Heart left ventricle (tissue), 16 donors: ENCODE measurements around the gene WDR82. TPM values are rescaled to one million over a fixed set of nuclear protein-coding genes. Genes with fewer than 3 reads are reported as not detected.

Experiments
- ATAC-seq, 4 donors: fragments of 200-7000 bp; cut with Tn5 transposase; one replicate each; pipeline ENCODE4 v1.9.1; 2020 to 2022; ENCODE audit warnings: moderate library complexity in 4 of 4, mild to moderate bottlenecking in 3 of 4, moderate number of reproducible peaks in 1 of 4
- DNase-seq, 5 donors: peaks; one replicate each; pipeline ENCODE4 v3.0.0-alpha.2; 2020
- H3K27ac ChIP-seq, 12 donors: fragments of 200-600 bp; sonication (generic) in 4 of 12; one replicate each; pipeline versions ENCODE4 v1.5.0 to v1.8.0; 2016 to 2022; ENCODE audit warnings: mild to moderate bottlenecking in 2 of 12
- H3K27me3 ChIP-seq, 9 donors: fragments of 200-600 bp; sonication (generic) in 2 of 9; one replicate each; pipeline versions ENCODE4 v1.5.1 to v1.8.0; 2016 to 2022; ENCODE audit warnings: mild to moderate bottlenecking in 3 of 9
- H3K36me3 ChIP-seq, 9 donors: fragments of 200-600 bp; sonication (generic) in 2 of 9; one replicate each; pipeline versions ENCODE4 v1.5.0 to v1.8.0; 2018 to 2022; ENCODE audit warnings: mild to moderate bottlenecking in 2 of 9
- H3K4me1 ChIP-seq, 12 donors: fragments of 200-600 bp; sonication (generic) in 4 of 12; one replicate each; pipeline versions ENCODE4 v1.5.0 to v1.8.0; 2016 to 2022; ENCODE audit warnings: mild to moderate bottlenecking in 3 of 12
- H3K4me3 ChIP-seq, 12 donors: fragments of 200-600 bp; sonication (generic) in 4 of 12; one replicate each; pipeline versions ENCODE4 v1.5.0 to v1.8.0; 2017 to 2022; ENCODE audit warnings: mild to moderate bottlenecking in 9 of 12, moderate library complexity in 4 of 12
- H3K9me3 ChIP-seq, 12 donors: fragments of 200-600 bp; sonication (generic) in 4 of 12; one replicate each; pipeline versions ENCODE4 v1.5.0 to v1.8.0; 2016 to 2022; ENCODE audit warnings: mild to moderate bottlenecking in 1 of 12
- POLR2A ChIP-seq, 2 donors: fragments of 450-650 bp; IDR thresholded peaks; one replicate each; pipeline ENCODE4 v1.6.1; 2017; ENCODE audit warnings: antibody characterized with exemption in 2 of 2, mild to moderate bottlenecking in 2 of 2, moderate library complexity in 2 of 2
- WGBS, 4 donors: extraction: QIAGEN DNeasy Blood & Tissue Kit in 2 of 4; methylation state at CpG; one replicate each; pipeline versions ENCODE4 v1.1.5 to v1.1.7; 2013 to 2018; 5-methylcytosine and 5-hydroxymethylcytosine counted together
- intact Hi-C, 10 donors: fragments of 100-400 bp; cut with DNase I; formaldehyde crosslinking; loops; one replicate each; pipeline versions ENCODE4 v1.11.1 to v1.14.2; 2022
- polyA plus RNA-seq, 2 donors: library from polyadenylated mRNA; stranded (reverse); fragments of 200-250 nt; gene quantifications; one replicate each; pipeline ENCODE4 v1.2.3, GENCODE V29; 2013
- total RNA-seq, 9 donors: library from RNA; depleted of rRNA in 2 of 9; stranded (reverse); fragments of >200 nt in 2 of 9; fragmentation: NEBNext Ultra II Directional in 3 of 9; extraction: Animal tissue kit (Norgen Biotek cat#: 25700) in 3 of 9; gene quantifications; one replicate each; pipeline versions ENCODE4 v1.1.0 to v1.2.4, GENCODE V29; 2016 to 2023
- TF ChIP-seq, protein P1 (sequence below), 12 donors: fragments of 200-600 bp; sonication (generic) in 4 of 12; IDR thresholded peaks; one replicate each; pipeline versions ENCODE4 v1.5.0 to v1.8.0; 2018 to 2022; ENCODE audit warnings: antibody characterized with exemption in 12 of 12, mild to moderate bottlenecking in 5 of 12
- donor health status: ischemic (EF 13 %, LVEDD 7.1; RV severe dilation, severe dysfunction).
- donor health status: healthy with polysubstance abuse.
- donor health status: DM: no; HTN: yes; CAD: no.
- donor health status: DM: no; HTN: no; CAD: no.
- donor health status: ischemic (EF 25% LVEDD 6.9; RV normal size, moderate dysfunction).
- donor health status: ischemic (EF 25% LVEDD 5.7; RV mildly dilated, moderate dysfunction).
- donor health status: healthy.
- donor health status: DM: yes; HTN: yes; CAD: no.
- donor health status: ischemic (EF 35%, LVEDD 5.7; RV mildly dilated, moderate dysfunction).
- donor health status: nonischemic (EF 11% LVEDD 7.7; RV severe dilation, severe dysfunction).
- donor health status: DM: yes; HTN: yes; CAD: no.
- donor health status: PGD.
- donor health status: ischemic (EF 29% LVEDD 5.4; RV normal size, mild dysfunction).
- donor health status: nonischemic (EF 23%, LVEDD 6.1; RV moderate dilation, normal function).

The WDR82 gene
- total and polyA plus RNA-seq, 11 donors = 24.7 to 73.6 (median 61.2) TPM

DNA sequence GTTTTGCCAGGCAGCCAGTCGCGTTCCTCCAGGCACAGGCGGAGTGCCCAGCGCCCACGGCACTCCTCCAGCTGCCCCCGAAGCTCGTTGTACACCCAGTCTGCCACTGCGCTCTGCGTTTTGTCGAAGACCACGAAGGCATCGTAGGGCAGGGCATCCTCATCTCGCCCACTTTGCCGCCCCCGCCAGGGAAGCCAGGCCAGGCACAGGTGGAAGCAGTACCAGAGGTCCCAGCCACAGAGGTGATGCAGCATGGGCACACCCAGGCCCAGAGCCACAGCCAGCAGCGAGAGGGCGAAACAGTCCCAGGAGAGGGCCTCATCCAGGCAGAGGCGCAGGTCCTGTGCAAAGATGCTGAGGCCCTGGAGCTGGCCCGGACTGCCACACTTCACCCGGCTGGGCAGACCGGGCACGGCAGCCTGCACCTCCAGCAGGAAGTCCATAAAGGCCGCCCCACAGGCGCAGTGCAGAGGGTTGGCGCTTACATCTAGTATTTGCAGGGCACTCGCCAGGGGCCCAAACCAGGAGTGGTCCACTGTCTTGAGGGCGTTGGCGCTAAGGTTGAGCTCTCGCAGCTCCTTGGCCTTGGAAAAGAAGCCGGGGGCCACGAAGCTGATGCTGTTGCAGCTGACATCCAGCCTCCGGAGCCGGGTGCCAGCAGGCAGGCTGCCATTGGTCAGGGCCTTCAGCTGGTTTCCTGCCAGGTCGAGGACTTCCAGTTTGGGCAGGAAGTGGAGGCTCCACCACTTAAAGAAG lies 56.7 kb downstream of the WDR82 start:
- intact Hi-C loops = loop anchor here in 7 of 10 donors (2.0 to 5.0 kb wide), 3 partner anchors 116 to 121 kb away; no protein-coding TSS in a partner anchor
- peak overlapping the region in 1 of 12 donors; percentile 18 for H3K4me3 ChIP-seq
- no peaks in the 10 kb centered on the region for H3K36me3 ChIP-seq
- H3K4me1 ChIP-seq = peaks cover 5 to 58% (median 32%) of the 10 kb centered on the region in 12 donors
- TF ChIP-seq, protein P1, sequence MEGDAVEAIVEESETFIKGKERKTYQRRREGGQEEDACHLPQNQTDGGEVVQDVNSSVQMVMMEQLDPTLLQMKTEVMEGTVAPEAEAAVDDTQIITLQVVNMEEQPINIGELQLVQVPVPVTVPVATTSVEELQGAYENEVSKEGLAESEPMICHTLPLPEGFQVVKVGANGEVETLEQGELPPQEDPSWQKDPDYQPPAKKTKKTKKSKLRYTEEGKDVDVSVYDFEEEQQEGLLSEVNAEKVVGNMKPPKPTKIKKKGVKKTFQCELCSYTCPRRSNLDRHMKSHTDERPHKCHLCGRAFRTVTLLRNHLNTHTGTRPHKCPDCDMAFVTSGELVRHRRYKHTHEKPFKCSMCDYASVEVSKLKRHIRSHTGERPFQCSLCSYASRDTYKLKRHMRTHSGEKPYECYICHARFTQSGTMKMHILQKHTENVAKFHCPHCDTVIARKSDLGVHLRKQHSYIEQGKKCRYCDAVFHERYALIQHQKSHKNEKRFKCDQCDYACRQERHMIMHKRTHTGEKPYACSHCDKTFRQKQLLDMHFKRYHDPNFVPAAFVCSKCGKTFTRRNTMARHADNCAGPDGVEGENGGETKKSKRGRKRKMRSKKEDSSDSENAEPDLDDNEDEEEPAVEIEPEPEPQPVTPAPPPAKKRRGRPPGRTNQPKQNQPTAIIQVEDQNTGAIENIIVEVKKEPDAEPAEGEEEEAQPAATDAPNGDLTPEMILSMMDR (IDR thresholded peaks at IDR 0.05) = no peak
- TF ChIP-seq POLR2A (IDR thresholded peaks at IDR 0.05) = no peak
- H3K9me3 ChIP-seq = no peaks in the 10 kb centered on the region
- H3K27ac ChIP-seq = peak overlapping the region in 1 of 12 donors; percentile 2
- 80 to 87% (median 85%) methylated on average over 30 to 34 of the region's 34 CpGs for WGBS, 4 donors
- H3K27me3 ChIP-seq = no peaks in the 10 kb centered on the region
- ATAC-seq (no peak), DNase-seq (peak in 3 of 5 donors; percentile 25 to 49 (median 33))

DNA sequence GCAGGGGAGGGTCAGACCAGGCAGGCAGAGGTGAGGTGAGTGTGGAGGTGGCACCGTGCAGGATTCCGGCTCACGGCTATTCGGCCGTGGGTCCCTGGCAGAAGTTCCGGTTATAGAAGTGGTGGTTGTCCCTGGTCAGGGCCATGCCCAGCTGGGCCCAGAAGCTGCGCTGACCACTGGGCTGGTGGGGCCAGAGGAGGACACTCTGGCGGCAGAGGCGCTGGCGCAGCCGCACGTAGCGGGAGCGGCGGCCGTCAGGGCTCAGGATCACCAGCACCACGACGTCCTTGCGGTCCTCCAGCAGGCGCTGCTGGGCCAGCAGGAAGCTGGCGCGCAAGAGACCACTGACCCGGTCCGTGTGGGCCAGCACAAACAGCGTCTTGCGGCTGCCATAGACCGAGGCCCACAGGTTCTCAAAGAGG lies 57.3 kb downstream of the WDR82 start:
- 92 to 96% (median 93%) methylated on average over 24 to 27 of the region's 27 CpGs for WGBS, 4 donors

DNA sequence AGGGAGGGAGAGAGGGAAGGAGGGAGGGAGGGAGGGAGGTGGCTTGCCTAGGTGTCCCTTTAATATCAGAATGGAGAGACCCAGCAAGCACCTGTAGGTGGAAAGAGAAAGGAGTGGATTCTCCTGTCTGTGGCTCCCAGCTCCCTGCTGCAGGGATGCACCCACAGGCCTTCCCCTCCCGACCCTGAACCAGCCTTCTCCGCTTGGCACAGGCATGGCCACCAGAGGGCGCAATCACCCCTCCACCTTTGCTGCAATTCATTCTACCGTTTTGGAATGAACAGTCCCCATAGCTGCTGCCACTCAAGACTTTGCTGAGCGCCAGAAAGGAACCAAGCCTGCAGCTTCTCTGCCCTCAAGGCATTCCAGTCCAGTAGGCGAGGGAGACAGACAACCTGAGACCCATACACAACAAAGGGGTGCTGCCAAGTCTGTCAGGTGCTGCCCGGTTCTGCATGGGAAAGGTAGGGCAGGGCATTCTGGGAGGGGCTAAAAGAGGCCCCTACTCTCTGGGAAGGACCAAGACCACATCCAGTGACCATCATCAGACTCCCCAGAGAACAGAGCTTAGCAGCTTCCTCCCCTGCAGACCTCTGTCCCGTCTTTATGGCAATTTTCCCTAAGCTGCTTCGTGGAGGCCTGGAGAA lies 57.9 kb downstream of the WDR82 start:
- Histone ChIP-seq H3K27ac (no peak overlapping the region), H3K27me3 (no peaks in the 10 kb centered on the region), H3K4me3 (no peak overlapping the region), H3K9me3 (no peaks in the 10 kb centered on the region), H3K4me1 (peaks cover 5 to 64% (median 40%) of the 10 kb centered on the region in 12 donors), H3K36me3 (peaks cover 0 to 6% (median 4%) of the 10 kb centered on the region in 9 donors)
- WGBS, 4 donors = 33 to 37% (median 34%) methylated on average over 7 to 9 of the region's 9 CpGs
- DNase-seq (peak; percentile 78 to 92 (median 86)), ATAC-seq (peak in 3 of 4 donors; percentile 60 to 68 (median 63))
- TF ChIP-seq, protein P1 (IDR thresholded peaks at IDR 0.05) = peak; percentile 85 to 93 (median 90)
- no peak for TF ChIP-seq POLR2A (IDR thresholded peaks at IDR 0.05)
- intact Hi-C loops = loop anchor here in 8 of 10 donors (1.0 to 5.0 kb wide), 4 partner anchors 117 to 122 kb away; no protein-coding TSS in a partner anchor

More for the DNA sequence above, 57.3 kb downstream of the WDR82 start:
- DNase-seq (no peak), ATAC-seq (no peak)
- TF ChIP-seq, protein P1 (IDR thresholded peaks at IDR 0.05) = no peak
- no peak for TF ChIP-seq POLR2A (IDR thresholded peaks at IDR 0.05)
- Histone ChIP-seq H3K27ac (no peak overlapping the region), H3K36me3 (no peaks in the 10 kb centered on the region), H3K27me3 (no peaks in the 10 kb centered on the region), H3K9me3 (no peaks in the 10 kb centered on the region), H3K4me1 (peaks cover 5 to 64% (median 38%) of the 10 kb centered on the region in 12 donors), H3K4me3 (no peak overlapping the region)
- intact Hi-C loops = loop anchor here in 7 of 10 donors (2.0 to 5.0 kb wide), 3 partner anchors 116 to 121 kb away; no protein-coding TSS in a partner anchor
